Vagina (tissue), 2 donors: ENCODE measurements around the gene WDR7.

ENCODE experiments used
- POLR2A ChIP-seq, 2 donors: fragments of 450-650 bp; IDR thresholded peaks; one replicate each; pipeline ENCODE4 v1.6.1; 2017; ENCODE audit warnings: antibody characterized with exemption in 2 of 2, mild to moderate bottlenecking in 2 of 2, moderate library complexity in 2 of 2
- POLR2AphosphoS5 ChIP-seq, 2 donors: sonication (generic); formaldehyde crosslinking; IDR thresholded peaks; one replicate each; pipeline ENCODE4 v1.9.0; 2017; ENCODE audit warnings: antibody characterized with exemption in 2 of 2, mild to moderate bottlenecking in 2 of 2, low read depth in 1 of 2; ENCODE audit not compliant: insufficient read depth in 1 of 2
- TF ChIP-seq, protein P1 (sequence below), 3 experiments: fragments of 450-650 bp in 2 of 3; fragments of 200-600 bp in 1 of 3; sonication (generic) in 1 of 3; IDR thresholded peaks; one replicate each; pipeline ENCODE4 v1.5.1; 2017 to 2019; ENCODE audit warnings: antibody characterized with exemption in 3 of 3, mild to moderate bottlenecking in 2 of 3, moderate library complexity in 2 of 3

DNA sequence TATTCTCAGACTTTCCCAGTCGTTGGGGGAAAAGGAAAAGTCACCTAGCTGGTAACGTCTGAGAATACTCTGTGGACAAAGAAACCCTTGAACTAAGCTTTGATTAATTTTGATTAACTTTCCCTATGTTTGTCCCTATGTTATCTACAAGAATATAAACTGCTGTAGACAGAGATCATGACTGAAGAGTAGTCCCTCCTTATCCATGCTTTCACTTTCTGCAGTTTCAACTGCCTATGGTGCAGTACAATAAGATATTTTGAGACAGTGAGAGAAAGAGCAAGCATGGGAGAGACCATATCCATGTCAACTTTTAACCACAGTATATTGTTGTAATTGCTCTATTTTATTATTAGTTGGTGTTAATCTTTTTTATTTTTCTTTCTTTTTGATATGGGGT, 44.5 kb upstream of the WDR7 start:
- TF ChIP-seq, protein P1, sequence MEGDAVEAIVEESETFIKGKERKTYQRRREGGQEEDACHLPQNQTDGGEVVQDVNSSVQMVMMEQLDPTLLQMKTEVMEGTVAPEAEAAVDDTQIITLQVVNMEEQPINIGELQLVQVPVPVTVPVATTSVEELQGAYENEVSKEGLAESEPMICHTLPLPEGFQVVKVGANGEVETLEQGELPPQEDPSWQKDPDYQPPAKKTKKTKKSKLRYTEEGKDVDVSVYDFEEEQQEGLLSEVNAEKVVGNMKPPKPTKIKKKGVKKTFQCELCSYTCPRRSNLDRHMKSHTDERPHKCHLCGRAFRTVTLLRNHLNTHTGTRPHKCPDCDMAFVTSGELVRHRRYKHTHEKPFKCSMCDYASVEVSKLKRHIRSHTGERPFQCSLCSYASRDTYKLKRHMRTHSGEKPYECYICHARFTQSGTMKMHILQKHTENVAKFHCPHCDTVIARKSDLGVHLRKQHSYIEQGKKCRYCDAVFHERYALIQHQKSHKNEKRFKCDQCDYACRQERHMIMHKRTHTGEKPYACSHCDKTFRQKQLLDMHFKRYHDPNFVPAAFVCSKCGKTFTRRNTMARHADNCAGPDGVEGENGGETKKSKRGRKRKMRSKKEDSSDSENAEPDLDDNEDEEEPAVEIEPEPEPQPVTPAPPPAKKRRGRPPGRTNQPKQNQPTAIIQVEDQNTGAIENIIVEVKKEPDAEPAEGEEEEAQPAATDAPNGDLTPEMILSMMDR (IDR thresholded peaks at IDR 0.05), result no peak
- TF ChIP-seq POLR2A (IDR thresholded peaks at IDR 0.05), result no peak
- TF ChIP-seq POLR2AphosphoS5 (IDR thresholded peaks at IDR 0.05; ENCODE audit: insufficient read depth in 1 of 2, low read depth in 1 of 2), result no peak
